ENCODE data around the gene GLUD2.

DNA sequence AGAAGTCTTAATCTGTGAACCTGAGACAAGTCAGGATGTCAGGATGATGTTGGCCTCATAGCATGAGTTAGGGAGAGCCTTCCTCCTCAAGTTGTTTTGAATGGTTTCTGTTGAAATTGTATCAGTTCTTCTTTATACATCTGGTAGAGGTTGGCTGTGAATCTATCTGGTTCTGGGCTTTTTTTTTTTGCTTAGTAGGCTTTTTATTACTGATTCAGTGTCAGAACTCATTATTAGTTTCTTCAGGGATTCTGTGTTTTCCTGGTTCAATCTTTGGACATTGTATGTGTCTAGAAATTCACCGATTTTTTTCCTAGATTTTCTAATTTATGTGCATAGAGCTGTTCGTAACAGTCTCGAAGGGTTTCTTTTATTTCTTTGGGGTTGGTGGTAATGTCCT lies 14.9 kb downstream of the GLUD2 start:
- TF ChIP-seq, protein P1, sequence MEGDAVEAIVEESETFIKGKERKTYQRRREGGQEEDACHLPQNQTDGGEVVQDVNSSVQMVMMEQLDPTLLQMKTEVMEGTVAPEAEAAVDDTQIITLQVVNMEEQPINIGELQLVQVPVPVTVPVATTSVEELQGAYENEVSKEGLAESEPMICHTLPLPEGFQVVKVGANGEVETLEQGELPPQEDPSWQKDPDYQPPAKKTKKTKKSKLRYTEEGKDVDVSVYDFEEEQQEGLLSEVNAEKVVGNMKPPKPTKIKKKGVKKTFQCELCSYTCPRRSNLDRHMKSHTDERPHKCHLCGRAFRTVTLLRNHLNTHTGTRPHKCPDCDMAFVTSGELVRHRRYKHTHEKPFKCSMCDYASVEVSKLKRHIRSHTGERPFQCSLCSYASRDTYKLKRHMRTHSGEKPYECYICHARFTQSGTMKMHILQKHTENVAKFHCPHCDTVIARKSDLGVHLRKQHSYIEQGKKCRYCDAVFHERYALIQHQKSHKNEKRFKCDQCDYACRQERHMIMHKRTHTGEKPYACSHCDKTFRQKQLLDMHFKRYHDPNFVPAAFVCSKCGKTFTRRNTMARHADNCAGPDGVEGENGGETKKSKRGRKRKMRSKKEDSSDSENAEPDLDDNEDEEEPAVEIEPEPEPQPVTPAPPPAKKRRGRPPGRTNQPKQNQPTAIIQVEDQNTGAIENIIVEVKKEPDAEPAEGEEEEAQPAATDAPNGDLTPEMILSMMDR (conservative IDR thresholded peaks at IDR 0.05; ENCODE audit: low read length) = no peak
- TF ChIP-seq EZH2phosphoT487 (IDR thresholded peaks at IDR 0.05; ENCODE audit: borderline replicate concordance, low read depth, low read length) = no peak
